ENCODE measurements around the gene NR4A2.

The NR4A2 gene

GRCh38 chr2:156333951-156334495, 1.5 kb upstream of the NR4A2 start:
- peak overlapping the region; percentile 92 for H3K4me3 ChIP-seq (replicated peaks; ENCODE audit: low read depth, low read length)
- TF ChIP-seq CTCF (IDR thresholded peaks at IDR 0.05; ENCODE audit: low read length, missing control alignments) = no peak
- peak; percentile 69 for DNase-seq (ENCODE audit: low read depth)

- DNase-seq (ENCODE audit: low read depth) = no peak
Observed at GRCh38 chr2:156333274-156333950, 891 bp upstream of the NR4A2 start.

GRCh38 chr2:156332284-156332533, 312 bp downstream of the NR4A2 start:
- TF ChIP-seq CTCF (IDR thresholded peaks at IDR 0.05; ENCODE audit: low read length, missing control alignments) = no peak

More at GRCh38 chr2:156333274-156333950, 891 bp upstream of the NR4A2 start:
- peak overlapping the region; percentile 92 for H3K4me3 ChIP-seq (replicated peaks; ENCODE audit: low read depth, low read length)
- TF ChIP-seq CTCF (IDR thresholded peaks at IDR 0.05; ENCODE audit: low read length, missing control alignments) = no peak

GRCh38 chr2:156331572-156332283, 793 bp downstream of the NR4A2 start:
- peak overlapping the region; percentile 92 for H3K4me3 ChIP-seq (replicated peaks; ENCODE audit: low read depth, low read length)
- DNase-seq (ENCODE audit: low read depth) = peak; percentile 88
- no peak for TF ChIP-seq CTCF (IDR thresholded peaks at IDR 0.05; ENCODE audit: low read length, missing control alignments)

More at GRCh38 chr2:156332284-156332533, 312 bp downstream of the NR4A2 start:
- H3K4me3 ChIP-seq (replicated peaks; ENCODE audit: low read depth, low read length) = peak overlapping the region; percentile 92
- DNase-seq (ENCODE audit: low read depth) = no peak

DNA sequence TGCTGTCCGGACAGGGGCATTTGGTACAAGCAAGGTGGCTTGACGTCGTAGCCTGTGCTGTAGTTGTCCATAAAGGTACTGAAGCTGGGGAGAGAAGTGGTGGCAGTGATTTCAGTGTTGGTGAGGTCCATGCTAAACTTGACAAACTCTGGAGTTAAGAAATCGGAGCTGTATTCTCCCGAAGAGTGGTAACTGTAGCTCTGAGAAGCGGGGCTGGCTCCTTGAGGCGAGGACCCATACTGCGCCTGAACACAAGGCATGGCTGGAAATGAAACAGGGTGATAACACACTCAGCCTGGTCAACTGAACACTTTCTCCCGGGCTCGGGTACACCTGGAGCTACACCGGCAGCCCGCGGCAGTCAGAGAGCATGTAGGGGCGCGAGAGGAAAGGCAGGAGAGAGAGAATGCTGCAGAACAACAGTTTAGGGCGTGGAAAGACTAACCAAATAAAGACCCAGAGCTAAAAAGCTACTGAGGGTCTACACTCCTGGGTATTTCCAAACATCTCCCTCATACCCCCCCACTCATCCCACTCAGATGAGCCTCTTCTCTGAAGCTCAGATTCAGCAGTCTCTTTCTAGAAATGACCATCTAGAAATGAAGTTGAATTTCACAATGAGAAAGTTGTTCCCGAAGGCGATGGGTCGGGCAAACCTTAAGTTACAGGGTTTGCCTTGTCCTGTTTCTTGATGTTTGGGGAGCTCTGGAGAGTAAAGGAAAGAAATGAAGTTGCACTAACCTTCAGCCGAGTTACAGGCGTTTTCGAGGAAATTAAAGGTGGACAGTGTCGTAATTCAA, 2.4 kb downstream of the NR4A2 start:
- peak; percentile 22 for DNase-seq (ENCODE audit: low read depth)
- no peak for TF ChIP-seq CTCF (IDR thresholded peaks at IDR 0.05; ENCODE audit: low read length, missing control alignments)
- H3K4me3 ChIP-seq (replicated peaks; ENCODE audit: low read depth, low read length) = no peak overlapping the region

- TF ChIP-seq CTCF (IDR thresholded peaks at IDR 0.05; ENCODE audit: low read length, missing control alignments) = no peak
- no peak for DNase-seq (ENCODE audit: low read depth)
- no peak overlapping the region for H3K4me3 ChIP-seq (replicated peaks; ENCODE audit: low read depth, low read length)
Observed at GRCh38 chr2:156329031-156329926, 3.2 kb downstream of the NR4A2 start.
